Measurements from ENCODE around the gene SIPA1L2.

DNA sequence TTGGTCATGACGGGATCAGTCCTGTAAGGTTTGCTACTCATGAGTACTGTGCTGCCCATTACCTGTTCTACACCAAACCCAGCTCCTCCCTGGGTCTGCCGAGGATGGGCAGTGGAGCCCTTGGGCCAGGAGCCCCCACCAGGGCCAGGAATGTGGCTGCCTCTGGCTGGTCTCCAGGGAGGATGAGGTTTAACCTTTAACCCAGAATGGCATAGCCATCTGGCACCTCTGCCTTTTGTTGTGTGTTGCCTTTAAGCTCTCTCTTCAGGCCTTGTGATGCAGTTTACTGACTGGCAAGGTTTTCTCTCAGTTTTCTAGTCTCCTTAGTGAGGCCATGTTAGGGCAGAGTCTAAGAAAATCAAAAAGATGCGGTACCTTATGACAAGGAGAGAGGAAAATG, 38.6 kb downstream of the SIPA1L2 start:
- TF ChIP-seq, protein P1, sequence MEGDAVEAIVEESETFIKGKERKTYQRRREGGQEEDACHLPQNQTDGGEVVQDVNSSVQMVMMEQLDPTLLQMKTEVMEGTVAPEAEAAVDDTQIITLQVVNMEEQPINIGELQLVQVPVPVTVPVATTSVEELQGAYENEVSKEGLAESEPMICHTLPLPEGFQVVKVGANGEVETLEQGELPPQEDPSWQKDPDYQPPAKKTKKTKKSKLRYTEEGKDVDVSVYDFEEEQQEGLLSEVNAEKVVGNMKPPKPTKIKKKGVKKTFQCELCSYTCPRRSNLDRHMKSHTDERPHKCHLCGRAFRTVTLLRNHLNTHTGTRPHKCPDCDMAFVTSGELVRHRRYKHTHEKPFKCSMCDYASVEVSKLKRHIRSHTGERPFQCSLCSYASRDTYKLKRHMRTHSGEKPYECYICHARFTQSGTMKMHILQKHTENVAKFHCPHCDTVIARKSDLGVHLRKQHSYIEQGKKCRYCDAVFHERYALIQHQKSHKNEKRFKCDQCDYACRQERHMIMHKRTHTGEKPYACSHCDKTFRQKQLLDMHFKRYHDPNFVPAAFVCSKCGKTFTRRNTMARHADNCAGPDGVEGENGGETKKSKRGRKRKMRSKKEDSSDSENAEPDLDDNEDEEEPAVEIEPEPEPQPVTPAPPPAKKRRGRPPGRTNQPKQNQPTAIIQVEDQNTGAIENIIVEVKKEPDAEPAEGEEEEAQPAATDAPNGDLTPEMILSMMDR (conservative IDR thresholded peaks at IDR 0.05; ENCODE audit: low read length), result no peak
- no peak for TF ChIP-seq EZH2phosphoT487 (IDR thresholded peaks at IDR 0.05; ENCODE audit: borderline replicate concordance, low read depth, low read length)

Measured in OCI-LY7 (cell line).